ENCODE results near the gene EPAS1. TPM values are rescaled to one million over a fixed set of nuclear protein-coding genes. Genes with fewer than 3 reads are reported as not detected.
A peak's percentile ranks its signal among the peaks of the same experiment; 100 is the strongest.

The EPAS1 gene
- total and polyA plus RNA-seq, 9 of the 15 experiments (the other 6 are each of a cell fraction or from before 2014, with no cell fraction given): 0.25 to 11.2 (median 4.1) TPM

DNA sequence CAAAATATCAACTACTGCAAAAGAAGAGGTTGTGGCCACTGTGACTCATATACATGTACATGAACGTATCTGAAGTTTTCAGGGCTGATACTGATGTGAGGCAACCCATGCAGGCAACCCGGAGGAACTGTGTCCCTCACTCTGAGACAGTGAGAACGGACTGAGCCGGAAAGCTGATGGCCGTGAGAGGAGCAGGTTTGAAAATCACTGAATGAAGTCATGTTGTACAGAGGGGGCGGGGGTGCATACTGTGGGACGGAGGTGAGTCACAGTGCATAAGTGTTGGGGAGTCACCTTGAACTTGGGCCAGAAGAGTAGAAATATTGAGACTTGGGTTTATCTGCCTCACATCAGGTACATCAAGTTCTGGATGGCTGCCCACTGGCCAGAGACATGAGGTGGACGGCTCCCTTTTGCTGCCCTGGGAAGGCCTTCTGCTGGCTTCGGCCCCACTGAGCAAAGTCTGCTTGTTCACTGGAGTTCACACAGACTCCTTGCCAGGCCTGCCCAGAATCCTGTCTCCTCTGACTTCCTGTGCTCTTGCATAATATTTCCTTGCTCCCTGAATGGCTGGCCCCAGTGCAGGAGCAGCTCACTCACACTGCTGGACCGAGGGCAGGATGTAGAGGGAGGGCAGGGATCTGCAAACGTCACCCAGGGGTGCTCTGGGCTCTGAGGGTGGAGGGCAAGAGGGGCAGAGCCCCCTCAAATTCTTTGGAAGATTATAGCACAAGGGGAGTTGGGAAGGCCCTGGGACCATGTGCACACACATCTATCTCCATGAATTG, 18.1 kb downstream of the EPAS1 start (continued):
- TF ChIP-seq, protein P1, sequence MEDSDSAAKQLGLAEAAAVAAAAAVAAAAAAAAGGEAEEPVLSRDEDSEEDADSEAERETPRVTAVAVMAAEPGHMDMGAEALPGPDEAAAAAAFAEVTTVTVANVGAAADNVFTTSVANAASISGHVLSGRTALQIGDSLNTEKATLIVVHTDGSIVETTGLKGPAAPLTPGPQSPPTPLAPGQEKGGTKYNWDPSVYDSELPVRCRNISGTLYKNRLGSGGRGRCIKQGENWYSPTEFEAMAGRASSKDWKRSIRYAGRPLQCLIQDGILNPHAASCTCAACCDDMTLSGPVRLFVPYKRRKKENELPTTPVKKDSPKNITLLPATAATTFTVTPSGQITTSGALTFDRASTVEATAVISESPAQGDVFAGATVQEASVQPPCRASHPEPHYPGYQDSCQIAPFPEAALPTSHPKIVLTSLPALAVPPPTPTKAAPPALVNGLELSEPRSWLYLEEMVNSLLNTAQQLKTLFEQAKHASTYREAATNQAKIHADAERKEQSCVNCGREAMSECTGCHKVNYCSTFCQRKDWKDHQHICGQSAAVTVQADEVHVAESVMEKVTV (CRISPR knock-in tag; IDR thresholded peaks at IDR 0.05): no peak
- TF ChIP-seq SMARCE1 (IDR thresholded peaks at IDR 0.05): peak; percentile 97
- no peak for TF ChIP-seq ZNF764 (CRISPR knock-in tag; IDR thresholded peaks at IDR 0.05; ENCODE audit: low read depth)
- no peak for TF ChIP-seq HMG20A (CRISPR knock-in tag; conservative IDR thresholded peaks at IDR 0.05)
- no peak for TF ChIP-seq ZNF696 (CRISPR knock-in tag; conservative IDR thresholded peaks at IDR 0.05)
- peak; percentile 75 for TF ChIP-seq CBFA2T2 (conservative IDR thresholded peaks at IDR 0.05)
- TF ChIP-seq, protein P2, sequence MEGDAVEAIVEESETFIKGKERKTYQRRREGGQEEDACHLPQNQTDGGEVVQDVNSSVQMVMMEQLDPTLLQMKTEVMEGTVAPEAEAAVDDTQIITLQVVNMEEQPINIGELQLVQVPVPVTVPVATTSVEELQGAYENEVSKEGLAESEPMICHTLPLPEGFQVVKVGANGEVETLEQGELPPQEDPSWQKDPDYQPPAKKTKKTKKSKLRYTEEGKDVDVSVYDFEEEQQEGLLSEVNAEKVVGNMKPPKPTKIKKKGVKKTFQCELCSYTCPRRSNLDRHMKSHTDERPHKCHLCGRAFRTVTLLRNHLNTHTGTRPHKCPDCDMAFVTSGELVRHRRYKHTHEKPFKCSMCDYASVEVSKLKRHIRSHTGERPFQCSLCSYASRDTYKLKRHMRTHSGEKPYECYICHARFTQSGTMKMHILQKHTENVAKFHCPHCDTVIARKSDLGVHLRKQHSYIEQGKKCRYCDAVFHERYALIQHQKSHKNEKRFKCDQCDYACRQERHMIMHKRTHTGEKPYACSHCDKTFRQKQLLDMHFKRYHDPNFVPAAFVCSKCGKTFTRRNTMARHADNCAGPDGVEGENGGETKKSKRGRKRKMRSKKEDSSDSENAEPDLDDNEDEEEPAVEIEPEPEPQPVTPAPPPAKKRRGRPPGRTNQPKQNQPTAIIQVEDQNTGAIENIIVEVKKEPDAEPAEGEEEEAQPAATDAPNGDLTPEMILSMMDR (IDR thresholded peaks at IDR 0.05 in 2 of 3, conservative IDR thresholded peaks at IDR 0.05 in 1 of 3; ENCODE audit: insufficient read depth in 2 of 3, low read depth in 1 of 3, low read length in 3 of 3): no peak
- peak; percentile 61 for TF ChIP-seq ZKSCAN8 (CRISPR knock-in tag; IDR thresholded peaks at IDR 0.05)
- TF ChIP-seq KDM1A (IDR thresholded peaks at IDR 0.05): peak; percentile 90 to 93
- TF ChIP-seq, protein P3, sequence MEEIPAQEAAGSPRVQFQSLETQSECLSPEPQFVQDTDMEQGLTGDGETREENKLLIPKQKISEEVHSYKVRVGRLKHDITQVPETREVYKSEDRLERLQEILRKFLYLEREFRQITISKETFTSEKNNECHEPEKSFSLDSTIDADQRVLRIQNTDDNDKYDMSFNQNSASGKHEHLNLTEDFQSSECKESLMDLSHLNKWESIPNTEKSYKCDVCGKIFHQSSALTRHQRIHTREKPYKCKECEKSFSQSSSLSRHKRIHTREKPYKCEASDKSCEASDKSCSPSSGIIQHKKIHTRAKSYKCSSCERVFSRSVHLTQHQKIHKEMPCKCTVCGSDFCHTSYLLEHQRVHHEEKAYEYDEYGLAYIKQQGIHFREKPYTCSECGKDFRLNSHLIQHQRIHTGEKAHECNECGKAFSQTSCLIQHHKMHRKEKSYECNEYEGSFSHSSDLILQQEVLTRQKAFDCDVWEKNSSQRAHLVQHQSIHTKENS (CRISPR knock-in tag; IDR thresholded peaks at IDR 0.05): no peak
- TF ChIP-seq, protein P4, sequence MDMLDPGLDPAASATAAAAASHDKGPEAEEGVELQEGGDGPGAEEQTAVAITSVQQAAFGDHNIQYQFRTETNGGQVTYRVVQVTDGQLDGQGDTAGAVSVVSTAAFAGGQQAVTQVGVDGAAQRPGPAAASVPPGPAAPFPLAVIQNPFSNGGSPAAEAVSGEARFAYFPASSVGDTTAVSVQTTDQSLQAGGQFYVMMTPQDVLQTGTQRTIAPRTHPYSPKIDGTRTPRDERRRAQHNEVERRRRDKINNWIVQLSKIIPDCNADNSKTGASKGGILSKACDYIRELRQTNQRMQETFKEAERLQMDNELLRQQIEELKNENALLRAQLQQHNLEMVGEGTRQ (CRISPR knock-in tag; IDR thresholded peaks at IDR 0.05): no peak
- TF ChIP-seq, protein P5, sequence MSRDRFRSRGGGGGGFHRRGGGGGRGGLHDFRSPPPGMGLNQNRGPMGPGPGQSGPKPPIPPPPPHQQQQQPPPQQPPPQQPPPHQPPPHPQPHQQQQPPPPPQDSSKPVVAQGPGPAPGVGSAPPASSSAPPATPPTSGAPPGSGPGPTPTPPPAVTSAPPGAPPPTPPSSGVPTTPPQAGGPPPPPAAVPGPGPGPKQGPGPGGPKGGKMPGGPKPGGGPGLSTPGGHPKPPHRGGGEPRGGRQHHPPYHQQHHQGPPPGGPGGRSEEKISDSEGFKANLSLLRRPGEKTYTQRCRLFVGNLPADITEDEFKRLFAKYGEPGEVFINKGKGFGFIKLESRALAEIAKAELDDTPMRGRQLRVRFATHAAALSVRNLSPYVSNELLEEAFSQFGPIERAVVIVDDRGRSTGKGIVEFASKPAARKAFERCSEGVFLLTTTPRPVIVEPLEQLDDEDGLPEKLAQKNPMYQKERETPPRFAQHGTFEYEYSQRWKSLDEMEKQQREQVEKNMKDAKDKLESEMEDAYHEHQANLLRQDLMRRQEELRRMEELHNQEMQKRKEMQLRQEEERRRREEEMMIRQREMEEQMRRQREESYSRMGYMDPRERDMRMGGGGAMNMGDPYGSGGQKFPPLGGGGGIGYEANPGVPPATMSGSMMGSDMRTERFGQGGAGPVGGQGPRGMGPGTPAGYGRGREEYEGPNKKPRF (IDR thresholded peaks at IDR 0.05; ENCODE audit: low read depth, low read length): no peak
- TF ChIP-seq NFE2L1 (tag; IDR thresholded peaks at IDR 0.05; ENCODE audit: borderline replicate concordance, low read depth): no peak
- TF ChIP-seq, protein P6, sequence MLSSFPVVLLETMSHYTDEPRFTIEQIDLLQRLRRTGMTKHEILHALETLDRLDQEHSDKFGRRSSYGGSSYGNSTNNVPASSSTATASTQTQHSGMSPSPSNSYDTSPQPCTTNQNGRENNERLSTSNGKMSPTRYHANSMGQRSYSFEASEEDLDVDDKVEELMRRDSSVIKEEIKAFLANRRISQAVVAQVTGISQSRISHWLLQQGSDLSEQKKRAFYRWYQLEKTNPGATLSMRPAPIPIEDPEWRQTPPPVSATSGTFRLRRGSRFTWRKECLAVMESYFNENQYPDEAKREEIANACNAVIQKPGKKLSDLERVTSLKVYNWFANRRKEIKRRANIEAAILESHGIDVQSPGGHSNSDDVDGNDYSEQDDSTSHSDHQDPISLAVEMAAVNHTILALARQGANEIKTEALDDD (IDR thresholded peaks at IDR 0.05): peak; percentile 42; the same call in 1 of the 2 replicates
- TF ChIP-seq HLTF (IDR thresholded peaks at IDR 0.05): no peak
